ENCODE measurements around the gene IFT81. TPM values are rescaled to one million over a fixed set of nuclear protein-coding genes. Genes with fewer than 3 reads are reported as not detected.
A peak's percentile ranks its signal among the peaks of the same experiment; 100 is the strongest.

Gene IFT81
- total and polyA plus RNA-seq, 2 experiments from 2014 or later, result 12.6 to 13.7 TPM

- no peaks in the 10 kb centered on the region for H4K20me1 ChIP-seq (ENCODE audit: insufficient read depth, poor library complexity, severe bottlenecking)
- no peak overlapping the region for H3K4me3 ChIP-seq
- H2AFZ ChIP-seq, result no peak overlapping the region
- peaks cover 3% of the 10 kb centered on the region for H3K4me1 ChIP-seq (ENCODE audit: insufficient read depth)
- H3K36me3 ChIP-seq (replicated peaks; ENCODE audit: insufficient read depth, low read depth), result no peaks in the 10 kb centered on the region
- no peak overlapping the region for H3K27ac ChIP-seq
- TF ChIP-seq EZH2 (IDR thresholded peaks at IDR 0.05; ENCODE audit: borderline replicate concordance), result no peak
- TF ChIP-seq EZH2phosphoT487 (IDR thresholded peaks at IDR 0.05; ENCODE audit: low read depth, severe bottlenecking, unreplicated experiment), result no peak
- TF ChIP-seq, protein P1, sequence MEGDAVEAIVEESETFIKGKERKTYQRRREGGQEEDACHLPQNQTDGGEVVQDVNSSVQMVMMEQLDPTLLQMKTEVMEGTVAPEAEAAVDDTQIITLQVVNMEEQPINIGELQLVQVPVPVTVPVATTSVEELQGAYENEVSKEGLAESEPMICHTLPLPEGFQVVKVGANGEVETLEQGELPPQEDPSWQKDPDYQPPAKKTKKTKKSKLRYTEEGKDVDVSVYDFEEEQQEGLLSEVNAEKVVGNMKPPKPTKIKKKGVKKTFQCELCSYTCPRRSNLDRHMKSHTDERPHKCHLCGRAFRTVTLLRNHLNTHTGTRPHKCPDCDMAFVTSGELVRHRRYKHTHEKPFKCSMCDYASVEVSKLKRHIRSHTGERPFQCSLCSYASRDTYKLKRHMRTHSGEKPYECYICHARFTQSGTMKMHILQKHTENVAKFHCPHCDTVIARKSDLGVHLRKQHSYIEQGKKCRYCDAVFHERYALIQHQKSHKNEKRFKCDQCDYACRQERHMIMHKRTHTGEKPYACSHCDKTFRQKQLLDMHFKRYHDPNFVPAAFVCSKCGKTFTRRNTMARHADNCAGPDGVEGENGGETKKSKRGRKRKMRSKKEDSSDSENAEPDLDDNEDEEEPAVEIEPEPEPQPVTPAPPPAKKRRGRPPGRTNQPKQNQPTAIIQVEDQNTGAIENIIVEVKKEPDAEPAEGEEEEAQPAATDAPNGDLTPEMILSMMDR (IDR thresholded peaks at IDR 0.05; ENCODE audit: poor library complexity), result no peak
- DNase-seq (ENCODE audit: low spot score), result no peak
- peak overlapping the region; percentile 48 for H3K4me2 ChIP-seq
- H3K27me3 ChIP-seq, result no peaks in the 10 kb centered on the region
- H3K9me3 ChIP-seq (ENCODE audit: low read depth), result no peaks in the 10 kb centered on the region
- H3K9me2 ChIP-seq (replicated peaks; ENCODE audit: insufficient read depth), result no peaks in the 10 kb centered on the region
- peaks cover 23% of the 10 kb centered on the region for H3K79me2 ChIP-seq
- 83% methylated on average over 3 of the region's 3 CpGs for whole genome bisulfite sequencing (ENCODE audit: low lambda C conversion rate, missing lambda C conversion rate)
Observed at GRCh38 chr12:110126557-110126956, 2.4 kb downstream of the IFT81 start.

DNA sequence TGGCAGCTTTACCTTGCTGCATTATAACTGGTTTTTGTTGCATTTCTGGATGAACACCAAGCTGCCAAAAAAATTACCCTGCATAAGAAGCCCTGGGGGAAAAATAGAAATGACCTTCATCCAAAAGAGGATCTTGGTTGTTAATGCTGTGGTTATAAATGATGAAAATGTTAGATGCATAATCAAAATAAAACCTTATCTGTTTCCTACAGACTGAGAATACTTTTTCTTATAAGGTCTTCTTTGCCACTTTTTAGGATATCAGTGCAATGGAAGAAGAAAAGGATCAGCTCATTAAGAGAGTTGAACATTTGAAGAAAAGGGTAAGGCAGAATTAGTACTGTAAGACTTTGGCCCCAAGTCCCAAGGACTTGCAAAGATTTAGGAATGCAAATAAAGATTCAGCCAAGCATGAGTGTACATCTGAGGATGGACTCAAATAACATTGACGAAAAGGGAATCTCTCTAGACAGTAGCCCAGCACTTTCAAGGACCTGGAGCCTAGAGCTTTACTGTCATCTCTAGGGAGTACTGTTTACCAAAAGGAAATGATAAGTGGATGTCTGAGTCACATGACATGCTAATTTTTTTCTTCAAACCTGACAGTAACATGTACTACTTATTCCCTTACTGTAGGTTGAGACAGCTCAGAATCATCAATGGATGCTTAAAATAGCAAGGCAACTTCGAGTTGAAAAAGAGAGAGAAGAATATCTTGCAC lies 10.7 kb downstream of the IFT81 start:
- 73% methylated on average over 2 of the region's 2 CpGs for WGBS (ENCODE audit: low lambda C conversion rate, missing lambda C conversion rate)

DNA sequence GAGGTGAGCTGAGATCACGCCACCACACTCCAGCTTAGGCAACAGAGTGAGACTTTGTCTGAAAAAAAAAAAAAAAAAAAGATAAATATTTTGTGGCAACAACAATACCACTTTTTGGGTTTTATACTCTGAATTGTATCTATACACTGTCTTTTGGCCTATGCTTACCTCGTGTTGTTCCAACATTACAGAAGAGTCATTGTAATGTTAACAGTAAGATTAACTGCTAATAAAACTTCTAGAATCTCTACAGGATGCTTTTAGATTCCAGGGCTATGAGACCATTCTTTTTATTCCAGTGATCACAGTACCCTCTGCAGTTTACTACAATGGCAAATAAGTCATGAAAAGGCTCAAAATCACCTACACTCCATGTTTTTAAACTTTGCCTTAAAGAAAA lies 11.6 kb downstream of the IFT81 start:
- 78% methylated on average over 2 of the region's 2 CpGs for WGBS (ENCODE audit: low lambda C conversion rate, missing lambda C conversion rate)
- TF ChIP-seq EZH2 (IDR thresholded peaks at IDR 0.05; ENCODE audit: borderline replicate concordance) (no peak), EZH2phosphoT487 (IDR thresholded peaks at IDR 0.05; ENCODE audit: low read depth, severe bottlenecking, unreplicated experiment) (no peak)
- TF ChIP-seq, protein P1 (IDR thresholded peaks at IDR 0.05; ENCODE audit: poor library complexity), result no peak
- H3K27me3 ChIP-seq, result no peaks in the 10 kb centered on the region
- no peaks in the 10 kb centered on the region for H3K9me3 ChIP-seq (ENCODE audit: low read depth)
- H3K4me3 ChIP-seq, result no peak overlapping the region
- DNase-seq (ENCODE audit: low spot score), result no peak
- no peaks in the 10 kb centered on the region for H3K79me2 ChIP-seq
- H3K9me2 ChIP-seq (replicated peaks; ENCODE audit: insufficient read depth), result no peaks in the 10 kb centered on the region
- H3K27ac ChIP-seq, result peak overlapping the region; percentile 32
- peaks cover 4% of the 10 kb centered on the region for H3K36me3 ChIP-seq (replicated peaks; ENCODE audit: insufficient read depth, low read depth)
- H3K4me2 ChIP-seq, result no peak overlapping the region
- peaks cover 6% of the 10 kb centered on the region for H3K4me1 ChIP-seq (ENCODE audit: insufficient read depth)
- H2AFZ ChIP-seq, result no peak overlapping the region
- H4K20me1 ChIP-seq (ENCODE audit: insufficient read depth, poor library complexity, severe bottlenecking), result no peaks in the 10 kb centered on the region

More for the DNA sequence above, 10.7 kb downstream of the IFT81 start:
- peak overlapping the region; percentile 32 for H3K27ac ChIP-seq
- H3K4me2 ChIP-seq, result no peak overlapping the region
- H3K9me2 ChIP-seq (replicated peaks; ENCODE audit: insufficient read depth), result no peaks in the 10 kb centered on the region
- no peaks in the 10 kb centered on the region for H4K20me1 ChIP-seq (ENCODE audit: insufficient read depth, poor library complexity, severe bottlenecking)
- H3K4me3 ChIP-seq, result no peak overlapping the region
- H3K36me3 ChIP-seq (replicated peaks; ENCODE audit: insufficient read depth, low read depth), result peaks cover 4% of the 10 kb centered on the region
- DNase-seq (ENCODE audit: low spot score), result no peak
- peaks cover 6% of the 10 kb centered on the region for H3K4me1 ChIP-seq (ENCODE audit: insufficient read depth)
- H3K9me3 ChIP-seq (ENCODE audit: low read depth), result no peaks in the 10 kb centered on the region
- TF ChIP-seq EZH2phosphoT487 (IDR thresholded peaks at IDR 0.05; ENCODE audit: low read depth, severe bottlenecking, unreplicated experiment), result no peak
- TF ChIP-seq EZH2 (IDR thresholded peaks at IDR 0.05; ENCODE audit: borderline replicate concordance), result no peak
- TF ChIP-seq, protein P1 (IDR thresholded peaks at IDR 0.05; ENCODE audit: poor library complexity), result no peak
- no peaks in the 10 kb centered on the region for H3K79me2 ChIP-seq
- no peaks in the 10 kb centered on the region for H3K27me3 ChIP-seq
- H2AFZ ChIP-seq, result no peak overlapping the region
